Epithelial cell of prostate (primary cell): ENCODE results near the gene ARHGEF37.
"Not testable (repeated sequence)": the region's sequence is repeated elsewhere in the genome, so short reads cannot be mapped to it uniquely, and the experiment has no call there.

ENCODE experiments used
- DNase-seq: peaks from one replicate; pipeline ENCODE4 v3.0.0-alpha.2; 2011; ENCODE audit warnings: low read depth, low spot score
- H3K27ac ChIP-seq: fragments of 450-650 bp; 2 replicates; pipeline ENCODE4 v1.5.1; 2017; ENCODE audit warnings: mild to moderate bottlenecking

ARHGEF37 gene

GRCh38 chr5:149641000-149641576 is 59.8 kb downstream of the ARHGEF37 start:
- no peak overlapping the region for H3K27ac ChIP-seq
- no peak for DNase-seq

- no peak for DNase-seq
- no peak overlapping the region for H3K27ac ChIP-seq
Observed at GRCh38 chr5:149641600-149641999, 60.3 kb downstream of the ARHGEF37 start.

GRCh38 chr5:149643781-149644180 is 62.5 kb downstream of the ARHGEF37 start:
- no peak overlapping the region for H3K27ac ChIP-seq
- DNase-seq, result no peak

GRCh38 chr5:149644629-149645028 is 63.3 kb downstream of the ARHGEF37 start:
- no peak overlapping the region for H3K27ac ChIP-seq
- DNase-seq, result no peak

- no peak overlapping the region for H3K27ac ChIP-seq
- DNase-seq, result no peak
Observed at GRCh38 chr5:149645236-149645635, 63.9 kb downstream of the ARHGEF37 start.

GRCh38 chr5:149645725-149646124 is 64.4 kb downstream of the ARHGEF37 start:
- DNase-seq, result no peak
- no peak overlapping the region for H3K27ac ChIP-seq

GRCh38 chr5:149646564-149646963 is 65.3 kb downstream of the ARHGEF37 start:
- H3K27ac ChIP-seq, result no peak overlapping the region
- no peak for DNase-seq

GRCh38 chr5:149647334-149647733 is 66.0 kb downstream of the ARHGEF37 start:
- no peak for DNase-seq
- no peak overlapping the region for H3K27ac ChIP-seq

GRCh38 chr5:149648464-149649393 is 67.4 kb downstream of the ARHGEF37 start:
- H3K27ac ChIP-seq, DNase-seq: not testable (repeated sequence)

GRCh38 chr5:149649730-149650129 is 68.4 kb downstream of the ARHGEF37 start:
- not testable (repeated sequence) for DNase-seq, H3K27ac ChIP-seq

GRCh38 chr5:149651686-149652085 is 70.4 kb downstream of the ARHGEF37 start:
- no peak overlapping the region for H3K27ac ChIP-seq
- DNase-seq, result no peak

GRCh38 chr5:149652697-149653096 is 71.4 kb downstream of the ARHGEF37 start:
- DNase-seq, result no peak
- no peak overlapping the region for H3K27ac ChIP-seq

GRCh38 chr5:149654231-149654630 is 72.9 kb downstream of the ARHGEF37 start:
- no peak for DNase-seq
- H3K27ac ChIP-seq, result no peak overlapping the region

GRCh38 chr5:149654883-149655505 is 73.7 kb downstream of the ARHGEF37 start:
- no peak overlapping the region for H3K27ac ChIP-seq
- DNase-seq, result no peak

GRCh38 chr5:149656576-149657182 is 75.4 kb downstream of the ARHGEF37 start:
- no peak for DNase-seq
- no peak overlapping the region for H3K27ac ChIP-seq

GRCh38 chr5:149657324-149657723 is 76.0 kb downstream of the ARHGEF37 start:
- H3K27ac ChIP-seq, result no peak overlapping the region
- no peak for DNase-seq

GRCh38 chr5:149658299-149658698 is 77.0 kb downstream of the ARHGEF37 start:
- no peak for DNase-seq
- no peak overlapping the region for H3K27ac ChIP-seq

- DNase-seq, result no peak
- no peak overlapping the region for H3K27ac ChIP-seq
Observed at GRCh38 chr5:149664083-149664482, 82.8 kb downstream of the ARHGEF37 start.

- no peak for DNase-seq
- no peak overlapping the region for H3K27ac ChIP-seq
Observed at GRCh38 chr5:149664666-149665415, 83.5 kb downstream of the ARHGEF37 start.
